Natural killer cell treated with Interleukin-12 subunit alpha and Interleukin-12 subunit beta and Interleukin-15 and Interleukin-18, amount 100 ng/mL, for 72 hours (primary cell): Measurements from ENCODE around the gene PCNX2. TPM values are rescaled to one million over a fixed set of nuclear protein-coding genes. Genes with fewer than 3 reads are reported as not detected.
A peak's percentile ranks its signal among the peaks of the same experiment; 100 is the strongest.

Experiments
- ATAC-seq, 2 donors: fragments of 150-1000 bp; cut with Tn5 transposase in 1 of 2; sonication (Bioruptor Pico), chemical (Tn5 transposase) in 1 of 2; 2 replicates each; pipeline ENCODE4 v1.10.0; 2021
- DNase-seq: peaks from one replicate; pipeline ENCODE4 v3.0.0; 2022; ENCODE audit warnings: low spot score
- H3K27ac Mint-ChIP-seq, 2 donors: 1 replicate in 1 of 2; 2 replicates in 1 of 2; pipeline ENCODE4 v1.8.0; 2022; ENCODE audit warnings: mixed read lengths in 2 of 2, mild to moderate bottlenecking in 1 of 2, moderate library complexity in 1 of 2
- H3K27me3 Mint-ChIP-seq, 2 donors: 1 replicate in 1 of 2; 2 replicates in 1 of 2; pipeline ENCODE4 v1.8.0; 2022; ENCODE audit warnings: mixed read lengths in 2 of 2
- H3K36me3 Mint-ChIP-seq: one replicate; pipeline ENCODE4 v1.8.0; 2022; ENCODE audit warnings: mixed read lengths
- H3K4me1 Mint-ChIP-seq, 2 donors: 1 replicate in 1 of 2; 2 replicates in 1 of 2; pipeline ENCODE4 v1.8.0; 2022; ENCODE audit warnings: low read depth in 2 of 2, mixed read lengths in 2 of 2, mild to moderate bottlenecking in 1 of 2
- H3K4me3 Mint-ChIP-seq: one replicate; pipeline ENCODE4 v1.8.0; 2022; ENCODE audit warnings: mixed read lengths
- H3K9me3 Mint-ChIP-seq: 2 replicates; pipeline ENCODE4 v1.8.0; 2022; ENCODE audit warnings: mixed read lengths
- total RNA-seq, 2 donors: library from RNA; stranded (reverse); gene quantifications; one replicate each; pipeline ENCODE4 v1.2.3, GENCODE V29; 2022

Gene PCNX2
- total RNA-seq, 2 donors from 2014 or later = 7.1 to 30.8 TPM

DNA sequence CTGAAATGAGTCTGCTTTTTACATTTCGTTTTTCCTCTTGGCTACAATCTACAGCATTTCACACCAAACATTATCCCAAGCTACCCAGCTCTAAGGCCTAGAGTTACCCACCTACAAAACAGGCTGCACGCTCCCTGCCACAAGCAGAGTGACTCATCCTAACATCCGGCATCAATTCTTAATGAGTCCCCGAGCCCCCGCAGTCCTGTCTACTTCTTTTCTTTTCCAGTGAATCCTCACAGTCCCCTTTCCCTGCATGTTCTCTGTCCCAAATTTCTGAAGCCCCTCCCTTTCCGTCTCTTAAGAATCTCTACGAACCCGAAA lies 650 bp downstream of the PCNX2 start:
- H3K27me3 Mint-ChIP-seq = peaks cover 0 to 7% of the 10 kb centered on the region in 2 donors
- no peaks in the 10 kb centered on the region for H3K36me3 Mint-ChIP-seq
- no peaks in the 10 kb centered on the region for H3K9me3 Mint-ChIP-seq
- peak overlapping the region; percentile 99 for H3K4me3 Mint-ChIP-seq
- H3K4me1 Mint-ChIP-seq = peaks cover 12 to 21% of the 10 kb centered on the region in 2 donors
- peak; percentile 72 to 84 for ATAC-seq
- DNase-seq = no peak
- H3K27ac Mint-ChIP-seq = peak overlapping the region; percentile 49 to 83

- ATAC-seq (no peak), DNase-seq (no peak)
- peak overlapping the region; percentile 99 for H3K4me3 Mint-ChIP-seq
- no peaks in the 10 kb centered on the region for H3K36me3 Mint-ChIP-seq
- H3K9me3 Mint-ChIP-seq = no peaks in the 10 kb centered on the region
- peaks cover 0 to 7% of the 10 kb centered on the region in 2 donors for H3K27me3 Mint-ChIP-seq
- H3K27ac Mint-ChIP-seq = no peak overlapping the region
- peaks cover 12 to 21% of the 10 kb centered on the region in 2 donors for H3K4me1 Mint-ChIP-seq
Measured at GRCh38 chr1:233293556-233294446, 1.7 kb downstream of the PCNX2 start.

GRCh38 chr1:233290396-233291034 lies 5.0 kb downstream of the PCNX2 start:
- peaks cover 5 to 14% of the 10 kb centered on the region in 2 donors for H3K4me1 Mint-ChIP-seq
- peaks cover 10% of the 10 kb centered on the region for H3K36me3 Mint-ChIP-seq
- no peak overlapping the region for H3K27ac Mint-ChIP-seq
- no peak for ATAC-seq
- no peaks in the 10 kb centered on the region for H3K9me3 Mint-ChIP-seq
- no peak overlapping the region for H3K4me3 Mint-ChIP-seq
- H3K27me3 Mint-ChIP-seq = peaks cover 0 to 2% of the 10 kb centered on the region in 2 donors
- DNase-seq = no peak

- ATAC-seq = no peak
- no peaks in the 10 kb centered on the region for H3K9me3 Mint-ChIP-seq
Measured at GRCh38 chr1:233289676-233290075, 5.8 kb downstream of the PCNX2 start.

DNA sequence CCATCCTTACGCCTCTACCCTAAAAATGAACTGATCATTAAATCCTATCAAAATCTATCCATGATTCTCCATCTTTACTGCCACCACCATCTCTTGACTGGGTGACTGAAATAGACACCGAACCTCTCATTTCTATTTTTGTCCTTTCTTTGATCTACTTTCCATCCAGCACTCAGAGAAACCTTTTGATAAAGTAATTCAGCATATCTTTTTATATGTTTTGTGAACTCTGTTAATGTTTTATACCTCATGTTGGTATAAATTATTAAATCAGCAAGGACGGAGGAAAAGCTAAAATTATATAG lies 13.0 kb downstream of the PCNX2 start:
- no peaks in the 10 kb centered on the region for H3K27me3 Mint-ChIP-seq
- peaks cover 12 to 24% of the 10 kb centered on the region in 2 donors for H3K4me1 Mint-ChIP-seq
- ATAC-seq = no peak
- H3K4me3 Mint-ChIP-seq = peak overlapping the region; percentile 83
- no peaks in the 10 kb centered on the region for H3K36me3 Mint-ChIP-seq
- H3K9me3 Mint-ChIP-seq = no peaks in the 10 kb centered on the region
- DNase-seq = no peak
- H3K27ac Mint-ChIP-seq = peak overlapping the region; percentile 48 to 68

More at GRCh38 chr1:233289676-233290075, 5.8 kb downstream of the PCNX2 start:
- peaks cover under 1 to 8% of the 10 kb centered on the region in 2 donors for H3K4me1 Mint-ChIP-seq
- H3K4me3 Mint-ChIP-seq = no peak overlapping the region
- DNase-seq = no peak
- peaks cover 0 to 2% of the 10 kb centered on the region in 2 donors for H3K27me3 Mint-ChIP-seq
- H3K27ac Mint-ChIP-seq = no peak overlapping the region
- H3K36me3 Mint-ChIP-seq = peaks cover 10% of the 10 kb centered on the region

- ATAC-seq (peak; percentile 40 to 71), DNase-seq (no peak)
- no peaks in the 10 kb centered on the region for H3K36me3 Mint-ChIP-seq
- H3K4me1 Mint-ChIP-seq = peaks cover 12 to 24% of the 10 kb centered on the region in 2 donors
- no peaks in the 10 kb centered on the region for H3K27me3 Mint-ChIP-seq
- H3K9me3 Mint-ChIP-seq = no peaks in the 10 kb centered on the region
- H3K27ac Mint-ChIP-seq = peak overlapping the region; percentile 48 to 68
- peak overlapping the region; percentile 83 for H3K4me3 Mint-ChIP-seq
Measured at GRCh38 chr1:233281711-233282581, 13.6 kb downstream of the PCNX2 start.

- Mint-ChIP-seq H3K27ac (no peak overlapping the region), H3K4me1 (peaks cover 12 to 24% of the 10 kb centered on the region in 2 donors), H3K36me3 (no peaks in the 10 kb centered on the region), H3K9me3 (no peaks in the 10 kb centered on the region), H3K27me3 (no peaks in the 10 kb centered on the region), H3K4me3 (no peak overlapping the region)
- ATAC-seq (no peak), DNase-seq (no peak)
Measured at GRCh38 chr1:233279971-233280370, 15.6 kb downstream of the PCNX2 start.

GRCh38 chr1:233278631-233279030 lies 16.9 kb downstream of the PCNX2 start:
- H3K27me3 Mint-ChIP-seq = no peaks in the 10 kb centered on the region
- DNase-seq (no peak), ATAC-seq (no peak)
- H3K4me1 Mint-ChIP-seq = peaks cover 12 to 24% of the 10 kb centered on the region in 2 donors
- no peaks in the 10 kb centered on the region for H3K36me3 Mint-ChIP-seq
- H3K4me3 Mint-ChIP-seq = no peak overlapping the region
- H3K27ac Mint-ChIP-seq = no peak overlapping the region
- H3K9me3 Mint-ChIP-seq = no peaks in the 10 kb centered on the region

DNA sequence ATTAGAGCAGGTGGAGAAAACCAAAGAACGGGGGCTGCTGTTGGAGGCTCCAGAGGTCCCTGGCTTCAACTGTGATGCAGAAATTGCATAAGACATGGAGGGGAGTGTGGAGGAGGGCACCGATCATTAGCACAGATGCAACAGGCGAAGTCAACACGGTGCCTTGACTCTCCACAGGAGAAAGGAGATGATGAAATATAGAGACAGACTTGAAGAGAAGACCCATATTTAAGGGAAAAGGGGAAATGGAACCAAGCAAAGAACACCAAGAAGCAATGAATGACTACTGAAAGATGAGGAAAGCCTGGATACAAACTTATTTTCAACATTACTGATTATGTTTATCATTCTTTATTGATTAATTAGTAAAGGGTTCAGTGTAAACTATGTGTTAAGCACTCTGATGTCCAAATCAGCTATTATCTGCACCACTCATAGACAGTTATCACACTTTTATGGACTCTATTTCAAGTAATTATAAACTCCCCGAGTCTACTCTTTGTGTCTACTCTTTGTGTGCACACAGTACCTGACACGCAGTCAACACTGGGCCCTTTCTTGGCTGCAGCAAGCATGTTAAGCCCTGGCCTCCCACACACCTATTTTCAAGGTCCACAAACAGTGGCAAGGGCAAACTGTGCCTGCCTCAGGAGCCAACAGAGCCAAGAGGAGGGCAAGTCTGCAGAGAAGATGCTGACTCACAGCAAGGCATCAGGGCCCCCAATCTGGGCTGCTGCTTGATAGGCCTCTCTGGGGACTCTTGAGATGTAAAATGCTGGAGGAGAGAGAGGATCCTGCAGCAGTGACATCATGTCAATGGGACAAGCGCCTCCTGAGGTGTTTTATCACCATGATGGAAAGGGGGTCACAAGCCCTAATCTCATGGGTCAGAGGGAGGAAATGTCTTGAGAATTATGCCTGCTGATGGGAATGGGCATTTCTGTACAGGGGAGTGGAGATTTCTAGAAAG lies 17.6 kb downstream of the PCNX2 start:
- Mint-ChIP-seq H3K9me3 (no peaks in the 10 kb centered on the region), H3K27ac (no peak overlapping the region), H3K4me3 (no peak overlapping the region), H3K4me1 (peaks cover 9 to 18% of the 10 kb centered on the region in 2 donors), H3K36me3 (no peaks in the 10 kb centered on the region), H3K27me3 (no peaks in the 10 kb centered on the region)
- DNase-seq = no peak
- no peak for ATAC-seq

DNA sequence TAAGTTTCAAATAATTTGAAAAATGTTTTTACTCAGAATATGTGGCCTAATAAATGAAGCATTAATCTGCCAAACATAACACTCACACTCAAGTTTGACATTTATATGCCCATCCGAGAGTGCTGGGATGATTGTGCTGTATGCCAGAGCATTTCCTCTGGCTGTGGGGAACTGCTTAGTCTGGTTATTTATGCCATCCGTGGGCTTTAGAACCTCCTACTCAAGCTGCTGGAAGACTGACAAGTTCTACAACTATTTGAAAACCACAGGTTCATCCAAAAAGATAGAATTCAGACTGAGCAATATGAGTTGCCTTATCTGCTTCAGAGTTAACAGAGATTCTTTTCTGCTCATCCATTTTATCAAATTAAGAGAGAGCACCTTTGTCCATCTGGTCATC lies 25.9 kb downstream of the PCNX2 start:
- Mint-ChIP-seq H3K27me3 (no peaks in the 10 kb centered on the region), H3K4me3 (no peak overlapping the region), H3K9me3 (no peaks in the 10 kb centered on the region), H3K27ac (no peak overlapping the region), H3K36me3 (peaks cover 9% of the 10 kb centered on the region), H3K4me1 (no peaks in the 10 kb centered on the region)
- DNase-seq (no peak), ATAC-seq (no peak)

DNA sequence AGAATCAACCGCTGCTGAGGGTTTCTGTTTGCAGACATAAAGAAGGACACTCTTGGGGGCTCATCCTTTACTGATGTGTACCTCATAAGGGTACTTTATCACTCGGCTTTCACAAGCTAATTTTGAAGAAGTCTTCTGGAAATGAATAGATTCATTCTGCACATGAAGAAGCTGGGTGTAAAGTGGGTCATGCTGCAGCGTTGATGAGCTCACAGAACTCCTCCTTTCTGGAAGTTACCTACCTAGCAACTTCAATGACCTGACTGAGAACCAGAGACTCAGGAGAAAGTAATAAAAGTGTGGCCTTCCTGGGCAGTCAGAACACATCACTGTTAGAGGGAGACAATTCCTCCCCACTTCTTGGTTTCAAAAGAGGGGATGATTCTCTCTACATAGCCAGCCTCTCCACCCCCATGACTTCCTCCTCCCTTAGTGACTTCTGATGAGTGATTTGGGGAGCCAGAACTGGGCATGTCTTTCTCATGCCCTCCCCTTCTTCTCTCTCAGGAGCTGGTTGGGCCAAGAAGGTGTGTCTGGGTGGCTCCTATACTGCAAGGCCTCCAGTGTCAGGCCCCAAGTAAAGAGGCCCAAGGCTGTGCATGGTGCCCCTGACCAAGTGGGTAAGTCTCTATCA lies 27.0 kb downstream of the PCNX2 start:
- peak in 1 of 2 donors; percentile 63 for ATAC-seq
- no peak for DNase-seq
- Mint-ChIP-seq H3K27ac (no peak overlapping the region), H3K27me3 (no peaks in the 10 kb centered on the region), H3K4me3 (no peak overlapping the region), H3K36me3 (peaks cover 9% of the 10 kb centered on the region), H3K9me3 (no peaks in the 10 kb centered on the region), H3K4me1 (no peaks in the 10 kb centered on the region)

DNA sequence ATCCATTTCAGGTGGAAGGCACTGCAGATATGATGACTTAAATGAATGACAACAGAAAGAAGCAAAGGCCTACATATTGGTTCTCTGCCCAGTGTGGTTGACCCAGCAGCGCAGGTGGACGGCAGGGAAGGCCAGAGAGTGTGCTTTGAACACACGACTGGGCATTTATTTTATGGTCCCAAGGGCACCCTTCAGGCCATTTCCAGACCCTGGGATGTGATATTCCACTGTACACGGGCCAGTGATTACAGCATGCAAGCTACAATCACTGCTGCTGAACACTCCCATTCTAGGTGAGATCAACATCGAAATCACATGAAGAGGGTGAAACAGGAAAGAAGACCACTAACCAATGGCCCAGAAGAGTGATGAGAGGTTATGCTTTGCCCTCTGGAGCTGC lies 33.8 kb downstream of the PCNX2 start:
- ATAC-seq (peak in 1 of 2 donors; percentile 24), DNase-seq (no peak)
- no peaks in the 10 kb centered on the region for H3K9me3 Mint-ChIP-seq
- peaks cover 0 to 9% of the 10 kb centered on the region in 2 donors for H3K4me1 Mint-ChIP-seq
- H3K4me3 Mint-ChIP-seq = peak overlapping the region; percentile 32
- H3K36me3 Mint-ChIP-seq = peaks cover 5% of the 10 kb centered on the region
- H3K27ac Mint-ChIP-seq = no peak overlapping the region
- H3K27me3 Mint-ChIP-seq = no peaks in the 10 kb centered on the region
